Keratinocyte (primary cell): ENCODE data around the gene GRIN3A. TPM values are rescaled to one million over a fixed set of nuclear protein-coding genes. Genes with fewer than 3 reads are reported as not detected.
"Not testable (repeated sequence)": the region's sequence is repeated elsewhere in the genome, so short reads cannot be mapped to it uniquely, and the experiment has no call there.

Experiments used
- DNase-seq: peaks from one replicate; pipeline ENCODE4 v3.0.0-alpha.2; 2011; ENCODE audit warnings: low read depth, missing footprints, low spot score
- FAIRE-seq: peaks from 2 replicates; lab custom pipeline; 2011; peaks lifted over from hg19 to GRCh38; lab: Jason Lieb, UNC
- H2AFZ ChIP-seq: 2 replicates; pipeline ENCODE4 v1.6.0; 2012; ENCODE audit warnings: low read length, control low read depth, inconsistent platforms; ENCODE audit not compliant: control insufficient read depth
- H3K27ac ChIP-seq: 2 replicates; pipeline ENCODE4 v1.5.1; 2011; ENCODE audit warnings: low read length; ENCODE audit not compliant: control insufficient read depth, insufficient read depth
- H3K27me3 ChIP-seq: 3 replicates; pipeline ENCODE4 v1.6.0; 2011; ENCODE audit warnings: low read length; ENCODE audit not compliant: control insufficient read depth, insufficient read depth; ENCODE audit errors: extremely low read depth
- H3K36me3 ChIP-seq, 2 experiments: 2 replicates in 1 of 2; 3 replicates in 1 of 2; pipeline ENCODE4 v1.5.1; 2011; ENCODE audit warnings: low read length in 2 of 2, mild to moderate bottlenecking in 1 of 2; ENCODE audit not compliant: control insufficient read depth in 2 of 2, insufficient read depth in 2 of 2; ENCODE audit errors: extremely low read depth in 1 of 2
- H3K4me1 ChIP-seq: 3 replicates; pipeline ENCODE4 v1.5.1; 2011; ENCODE audit warnings: low read length; ENCODE audit not compliant: control insufficient read depth, insufficient read depth; ENCODE audit errors: extremely low read depth
- H3K4me2 ChIP-seq: 3 replicates; pipeline ENCODE4 v1.6.0; 2011; ENCODE audit warnings: low read depth, low read length; ENCODE audit not compliant: control insufficient read depth, insufficient read depth; ENCODE audit errors: extremely low read depth
- H3K4me3 ChIP-seq, 3 experiments: fragments of 200-600 bp in 1 of 3; sonication (generic) in 1 of 3; 2 replicates in 2 of 3; 3 replicates in 1 of 3; pipeline ENCODE4 v1.5.1; 2011 to 2016; ENCODE audit warnings: low read length in 3 of 3, mild to moderate bottlenecking in 3 of 3, control low read depth in 2 of 3, inconsistent platforms in 1 of 3, low read depth in 1 of 3, mixed read lengths in 1 of 3, mixed run types in 1 of 3, moderate library complexity in 1 of 3; ENCODE audit not compliant: control insufficient read depth in 2 of 3, insufficient read depth in 2 of 3; ENCODE audit errors: extremely low read depth in 1 of 3
- H3K79me2 ChIP-seq: 2 replicates; pipeline ENCODE4 v1.6.0; 2012; ENCODE audit warnings: low read length; ENCODE audit not compliant: control insufficient read depth, insufficient read depth
- H3K9ac ChIP-seq: 3 replicates; pipeline ENCODE4 v1.6.0; 2011; ENCODE audit warnings: low read length; ENCODE audit not compliant: control insufficient read depth, insufficient read depth; ENCODE audit errors: extremely low read depth
- H3K9me1 ChIP-seq: 3 replicates; pipeline ENCODE4 v1.6.0; 2011; ENCODE audit warnings: low read length; ENCODE audit not compliant: control insufficient read depth, insufficient read depth; ENCODE audit errors: extremely low read depth
- H3K9me3 ChIP-seq: 2 replicates; pipeline ENCODE4 v1.5.1; 2012; ENCODE audit warnings: low read depth, low read length; ENCODE audit not compliant: control insufficient read depth
- H4K20me1 ChIP-seq: 3 replicates; pipeline ENCODE4 v1.6.0; 2011; ENCODE audit warnings: low read length; ENCODE audit not compliant: control insufficient read depth, insufficient read depth; ENCODE audit errors: extremely low read depth
- CTCF ChIP-seq, 3 experiments: IDR thresholded peaks in 1 of 3; conservative IDR thresholded peaks in 1 of 3; optimal IDR thresholded peaks in 1 of 3; 2 replicates in 2 of 3; 3 replicates in 1 of 3; pipeline versions ENCODE3 to v1.5.1; 2011; ENCODE audit warnings: low read length in 3 of 3, mild to moderate bottlenecking in 3 of 3, moderate library complexity in 2 of 3, control low read depth in 1 of 3, inconsistent platforms in 1 of 3; ENCODE audit not compliant: insufficient read depth in 2 of 3; ENCODE audit errors: extremely low read depth in 1 of 3
- EZH2 ChIP-seq: IDR thresholded peaks from one replicate; pipeline ENCODE4 v1.6.1; 2012; ENCODE audit warnings: inconsistent platforms, mild to moderate bottlenecking, low read length, moderate library complexity
- dilution Hi-C: fragments of 300-500 bp; cut with MboI; formaldehyde crosslinking; loops from one replicate; pipeline ENCODE4 v1.7.0; 2020; ENCODE audit warnings: low sequenced_read_pairs; ENCODE audit not compliant: extremely low pct_ligation_motif_present
- polyA plus RNA-seq, 5 experiments: library from polyadenylated mRNA; depleted of rRNA in 3 of 5; stranded (reverse) in 3 of 5; stranded (forward) in 1 of 5; unstranded in 1 of 5; fragments of >200 nt; gene quantifications; 1 replicate in 1 of 5; 2 replicates in 3 of 5; 3 replicates in 1 of 5; pipeline versions ENCODE4 v1.2.1 to v1.2.3, GENCODE V29; 2011 to 2012; ENCODE audit warnings: missing spikeins in 2 of 5, low read depth in 1 of 5, low replicate concordance in 1 of 5

Gene GRIN3A
- polyA plus RNA-seq, 1 donor (not counting 4 experiments of a cell fraction or from before 2014, with no cell fraction given), result not detected

GRCh38 chr9:101561740-101562139 lies 176.7 kb downstream of the GRIN3A start:
- TF ChIP-seq CTCF (optimal IDR thresholded peaks at IDR 0.05 in 1 of 3, IDR thresholded peaks at IDR 0.05 in 1 of 3, conservative IDR thresholded peaks at IDR 0.05 in 1 of 3; ENCODE audit: extremely low read depth in 1 of 3, insufficient read depth in 2 of 3, low read length in 3 of 3) (no peak), EZH2 (no peak)
- no peaks in the 10 kb centered on the region for H3K9me1 ChIP-seq
- DNase-seq (no peak), FAIRE-seq (no peak)
- H3K27ac ChIP-seq, result no peak overlapping the region
- H3K4me2 ChIP-seq, result no peak overlapping the region
- no peaks in the 10 kb centered on the region for H4K20me1 ChIP-seq
- dilution Hi-C loops, result no loop called here
- no peak overlapping the region for H3K9ac ChIP-seq
- H3K36me3 ChIP-seq, result peaks cover 13 to 17% of the 10 kb centered on the region in 2 experiments
- no peak overlapping the region for H3K4me3 ChIP-seq
- H3K9me3 ChIP-seq, result no peaks in the 10 kb centered on the region
- H3K79me2 ChIP-seq, result no peaks in the 10 kb centered on the region
- no peaks in the 10 kb centered on the region for H3K4me1 ChIP-seq
- H3K27me3 ChIP-seq, result no peaks in the 10 kb centered on the region
- no peak overlapping the region for H2AFZ ChIP-seq

- H3K27me3 ChIP-seq, H4K20me1 ChIP-seq, FAIRE-seq, dilution Hi-C loops, H3K79me2 ChIP-seq, H3K36me3 ChIP-seq, DNase-seq, H3K9ac ChIP-seq, H3K27ac ChIP-seq, H3K4me2 ChIP-seq, H3K4me3 ChIP-seq, H2AFZ ChIP-seq, H3K9me1 ChIP-seq, H3K9me3 ChIP-seq, H3K4me1 ChIP-seq: not testable (repeated sequence)
Measured at GRCh38 chr9:101549472-101550098, 188.9 kb downstream of the GRIN3A start.
